HG02973 (cell line): ENCODE measurements around the gene CCDC107.
"Not testable (repeated sequence)": the region's sequence is repeated elsewhere in the genome, so short reads cannot be mapped to it uniquely, and the experiment has no call there.

Experiments
- ATAC-seq: cut with Tn5 transposase; IDR thresholded peaks from one replicate; pipeline ENCODE4 v1.9.1; 2021; ENCODE audit warnings: moderate library complexity; ENCODE audit not compliant: unreplicated experiment

CCDC107 gene

GRCh38 chr9:35658137-35658967, at the start of gene CCDC107:
Gene CCDC107 (plus strand): TSS chr9:35658292. CDS start chr9:35658380, 88 bp downstream.
- peak; percentile 54 for ATAC-seq

GRCh38 chr9:35609001-35609819, 48.9 kb upstream of the CCDC107 start:
- no peak for ATAC-seq

GRCh38 chr9:35609820-35610163, 48.3 kb upstream of the CCDC107 start:
- no peak for ATAC-seq

- no peak for ATAC-seq
These were observed 46.8 kb upstream of the CCDC107 start for GRCh38 chr9:35611230-35611797.

GRCh38 chr9:35612066-35612465, 46.0 kb upstream of the CCDC107 start:
- ATAC-seq = not testable (repeated sequence)

GRCh38 chr9:35612843-35613242, 45.2 kb upstream of the CCDC107 start:
- ATAC-seq = no peak

GRCh38 chr9:35615981-35616680, 42.0 kb upstream of the CCDC107 start:
- ATAC-seq = no peak

- no peak for ATAC-seq
These were observed 41.2 kb upstream of the CCDC107 start for GRCh38 chr9:35616681-35617459.

- ATAC-seq = no peak
These were observed 40.5 kb upstream of the CCDC107 start for GRCh38 chr9:35617548-35617947.

GRCh38 chr9:35618325-35618727, 39.8 kb upstream of the CCDC107 start, which contains the start of gene CD72:
Gene CD72 (minus strand): TSS chr9:35618413. CDS start chr9:35618303, 110 bp downstream.
- no peak for ATAC-seq

GRCh38 chr9:35618854-35619799, 39.0 kb upstream of the CCDC107 start:
- peak; percentile 40 for ATAC-seq

GRCh38 chr9:35619800-35620158, 38.3 kb upstream of the CCDC107 start:
- ATAC-seq = peak; percentile 49

GRCh38 chr9:35627575-35627974, 30.5 kb upstream of the CCDC107 start:
- no peak for ATAC-seq

- no peak for ATAC-seq
These were observed 29.6 kb upstream of the CCDC107 start for GRCh38 chr9:35628389-35628991.

- ATAC-seq = no peak
These were observed 28.5 kb upstream of the CCDC107 start for GRCh38 chr9:35629597-35629996.

- ATAC-seq = no peak
These were observed 22.4 kb upstream of the CCDC107 start for GRCh38 chr9:35635730-35636129.

GRCh38 chr9:35636135-35636876, 21.8 kb upstream of the CCDC107 start:
- no peak for ATAC-seq

- ATAC-seq = not testable (repeated sequence)
These were observed 21.2 kb upstream of the CCDC107 start for GRCh38 chr9:35636877-35637246.
